GM12878 (cell line): Measurements from ENCODE around the gene TTLL3. TPM values are rescaled to one million over a fixed set of nuclear protein-coding genes. Genes with fewer than 3 reads are reported as not detected.

ENCODE experiments used
- BRCA1 ChIP-seq: IDR thresholded peaks from 2 replicates; pipeline ENCODE4 v1.6.1; 2011; ENCODE audit warnings: low read depth, low read length, improper control_type of control experiment
- HDAC2 ChIP-seq: fragments of 200-600 bp; sonication (generic); IDR thresholded peaks from 2 replicates; pipeline ENCODE4 v1.6.1; 2017
- SREBF2 ChIP-seq: IDR thresholded peaks from 2 replicates; pipeline ENCODE4 v1.6.1; 2012; ENCODE audit warnings: mild to moderate bottlenecking, low read length
- SRF ChIP-seq, 2 experiments: IDR thresholded peaks; 2 replicates each; pipeline ENCODE4 v1.6.1; 2011; ENCODE audit warnings: low read depth in 2 of 2, low read length in 2 of 2, mild to moderate bottlenecking in 1 of 2, moderate library complexity in 1 of 2
- polyA plus RNA-seq, 11 experiments: library from polyadenylated mRNA; depleted of rRNA in 4 of 11; unstranded in 6 of 11; stranded (reverse) in 5 of 11; fragments of >200 nt; fragmentation: Nextera tagmentation in 4 of 11; fragmentation: Illumina TruSeq in 1 of 11; extraction: Ambion mirVana in 4 of 11; extraction: Trizol in 1 of 11; gene quantifications; 1 replicate in 1 of 11; 2 replicates in 10 of 11; pipeline versions ENCODE4 v1.2.1 to v1.2.3, GENCODE V29; 2011 to 2016; ENCODE audit warnings: inconsistent platforms in 2 of 11, missing spikeins in 2 of 11, low read depth in 1 of 11
- total RNA-seq, 4 experiments: library from RNA; depleted of rRNA in 3 of 4; stranded (reverse); fragments of >200 nt in 3 of 4; fragmentation: Illumina TruSeq in 1 of 4; extraction: Trizol in 1 of 4; gene quantifications; 2 replicates each; pipeline versions ENCODE4 v1.2.1 to v1.2.3, GENCODE V29; 2013 to 2021
- TF ChIP-seq, protein P1 (sequence below): fragments of 450-650 bp; conservative IDR thresholded peaks from 2 replicates; pipeline ENCODE4 v1.6.1; 2017; ENCODE audit warnings: mild to moderate bottlenecking, moderate library complexity
- TF ChIP-seq, protein P2 (sequence below): fragments of 450-650 bp; formaldehyde crosslinking; IDR thresholded peaks from 2 replicates; pipeline ENCODE4 v1.5.0; 2022; ENCODE audit warnings: mild to moderate bottlenecking, missing genetic modification characterization
- TF ChIP-seq, protein P3 (sequence below): fragments of 450-650 bp; IDR thresholded peaks from 2 replicates; pipeline ENCODE4 v1.6.1; 2016; ENCODE audit warnings: mild to moderate bottlenecking
- TF ChIP-seq, protein P4 (sequence below): IDR thresholded peaks from 2 replicates; pipeline ENCODE4 v1.6.1; 2011; ENCODE audit warnings: borderline replicate concordance, low read depth, mild to moderate bottlenecking, moderate library complexity, low read length; ENCODE audit not compliant: insufficient read depth, poor library complexity, severe bottlenecking
- TF ChIP-seq, protein P5 (sequence below): fragments of 150-350 bp; IDR thresholded peaks from 2 replicates; pipeline ENCODE4 v1.6.1; 2016; ENCODE audit warnings: low read depth, low read length
- TF ChIP-seq, protein P6 (sequence below): fragments of 150-350 bp; IDR thresholded peaks from 2 replicates; pipeline ENCODE4 v1.6.1; 2014; ENCODE audit warnings: mild to moderate bottlenecking, low read depth, low read length

Gene TTLL3
- total and polyA plus RNA-seq, 10 of the 15 experiments (the other 5 are each of a cell fraction or from before 2014, with no cell fraction given): 4.2 to 51.3 (median 18.9) TPM

DNA sequence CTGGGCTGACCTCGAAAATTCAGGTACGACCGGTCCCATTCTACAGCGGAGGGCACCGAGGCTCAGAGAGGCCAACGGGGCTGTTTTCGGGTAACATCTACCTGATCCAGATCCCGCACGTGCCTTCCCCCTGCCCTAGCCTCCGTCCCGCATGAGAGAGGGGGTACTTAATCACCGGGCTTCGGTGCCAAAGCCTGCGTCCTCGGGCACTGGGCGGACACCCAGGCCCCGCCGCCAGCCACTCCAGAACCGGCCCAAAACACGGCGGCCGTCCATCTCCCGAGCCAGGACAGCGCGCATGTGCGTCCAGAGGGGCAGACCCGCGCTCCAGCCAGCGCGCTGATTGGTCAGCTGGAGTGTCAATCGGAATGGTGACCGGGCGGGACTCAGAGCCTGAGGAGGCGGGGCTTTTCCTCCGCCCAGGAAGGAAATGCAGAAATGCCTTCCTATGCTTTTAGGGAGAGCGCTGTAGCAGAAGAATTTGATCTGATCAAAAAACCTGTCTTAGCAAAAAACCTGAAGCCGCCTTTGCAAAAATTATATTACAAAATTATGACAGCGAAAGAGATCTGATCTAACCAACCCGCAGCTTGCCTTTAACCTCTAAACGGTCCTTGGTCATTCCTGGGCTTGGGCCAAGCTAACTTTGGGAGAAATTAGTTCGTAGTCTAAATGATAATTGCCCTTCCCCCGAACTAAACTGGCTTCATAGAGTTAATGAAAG is 33.8 kb downstream of the TTLL3 start, which contains the start of gene RPUSD3 (continued):
- TF ChIP-seq, protein P1, sequence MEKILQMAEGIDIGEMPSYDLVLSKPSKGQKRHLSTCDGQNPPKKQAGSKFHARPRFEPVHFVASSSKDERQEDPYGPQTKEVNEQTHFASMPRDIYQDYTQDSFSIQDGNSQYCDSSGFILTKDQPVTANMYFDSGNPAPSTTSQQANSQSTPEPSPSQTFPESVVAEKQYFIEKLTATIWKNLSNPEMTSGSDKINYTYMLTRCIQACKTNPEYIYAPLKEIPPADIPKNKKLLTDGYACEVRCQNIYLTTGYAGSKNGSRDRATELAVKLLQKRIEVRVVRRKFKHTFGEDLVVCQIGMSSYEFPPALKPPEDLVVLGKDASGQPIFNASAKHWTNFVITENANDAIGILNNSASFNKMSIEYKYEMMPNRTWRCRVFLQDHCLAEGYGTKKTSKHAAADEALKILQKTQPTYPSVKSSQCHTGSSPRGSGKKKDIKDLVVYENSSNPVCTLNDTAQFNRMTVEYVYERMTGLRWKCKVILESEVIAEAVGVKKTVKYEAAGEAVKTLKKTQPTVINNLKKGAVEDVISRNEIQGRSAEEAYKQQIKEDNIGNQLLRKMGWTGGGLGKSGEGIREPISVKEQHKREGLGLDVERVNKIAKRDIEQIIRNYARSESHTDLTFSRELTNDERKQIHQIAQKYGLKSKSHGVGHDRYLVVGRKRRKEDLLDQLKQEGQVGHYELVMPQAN: peak; percentile 48; the same call in 1 of the 2 replicates
- TF ChIP-seq SREBF2: no peak
- TF ChIP-seq, protein P2, sequence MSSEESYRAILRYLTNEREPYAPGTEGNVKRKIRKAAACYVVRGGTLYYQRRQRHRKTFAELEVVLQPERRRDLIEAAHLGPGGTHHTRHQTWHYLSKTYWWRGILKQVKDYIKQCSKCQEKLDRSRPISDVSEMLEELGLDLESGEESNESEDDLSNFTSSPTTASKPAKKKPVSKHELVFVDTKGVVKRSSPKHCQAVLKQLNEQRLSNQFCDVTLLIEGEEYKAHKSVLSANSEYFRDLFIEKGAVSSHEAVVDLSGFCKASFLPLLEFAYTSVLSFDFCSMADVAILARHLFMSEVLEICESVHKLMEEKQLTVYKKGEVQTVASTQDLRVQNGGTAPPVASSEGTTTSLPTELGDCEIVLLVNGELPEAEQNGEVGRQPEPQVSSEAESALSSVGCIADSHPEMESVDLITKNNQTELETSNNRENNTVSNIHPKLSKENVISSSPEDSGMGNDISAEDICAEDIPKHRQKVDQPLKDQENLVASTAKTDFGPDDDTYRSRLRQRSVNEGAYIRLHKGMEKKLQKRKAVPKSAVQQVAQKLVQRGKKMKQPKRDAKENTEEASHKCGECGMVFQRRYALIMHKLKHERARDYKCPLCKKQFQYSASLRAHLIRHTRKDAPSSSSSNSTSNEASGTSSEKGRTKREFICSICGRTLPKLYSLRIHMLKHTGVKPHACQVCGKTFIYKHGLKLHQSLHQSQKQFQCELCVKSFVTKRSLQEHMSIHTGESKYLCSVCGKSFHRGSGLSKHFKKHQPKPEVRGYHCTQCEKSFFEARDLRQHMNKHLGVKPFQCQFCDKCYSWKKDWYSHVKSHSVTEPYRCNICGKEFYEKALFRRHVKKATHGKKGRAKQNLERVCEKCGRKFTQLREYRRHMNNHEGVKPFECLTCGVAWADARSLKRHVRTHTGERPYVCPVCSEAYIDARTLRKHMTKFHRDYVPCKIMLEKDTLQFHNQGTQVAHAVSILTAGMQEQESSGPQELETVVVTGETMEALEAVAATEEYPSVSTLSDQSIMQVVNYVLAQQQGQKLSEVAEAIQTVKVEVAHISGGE: no peak
- TF ChIP-seq SRF (IDR thresholded peaks at IDR 0.05; ENCODE audit: low read depth in 2 of 2, low read length in 2 of 2): no peak
- TF ChIP-seq, protein P3, sequence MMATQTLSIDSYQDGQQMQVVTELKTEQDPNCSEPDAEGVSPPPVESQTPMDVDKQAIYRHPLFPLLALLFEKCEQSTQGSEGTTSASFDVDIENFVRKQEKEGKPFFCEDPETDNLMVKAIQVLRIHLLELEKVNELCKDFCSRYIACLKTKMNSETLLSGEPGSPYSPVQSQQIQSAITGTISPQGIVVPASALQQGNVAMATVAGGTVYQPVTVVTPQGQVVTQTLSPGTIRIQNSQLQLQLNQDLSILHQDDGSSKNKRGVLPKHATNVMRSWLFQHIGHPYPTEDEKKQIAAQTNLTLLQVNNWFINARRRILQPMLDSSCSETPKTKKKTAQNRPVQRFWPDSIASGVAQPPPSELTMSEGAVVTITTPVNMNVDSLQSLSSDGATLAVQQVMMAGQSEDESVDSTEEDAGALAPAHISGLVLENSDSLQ: peak; percentile 99
- TF ChIP-seq, protein P4, sequence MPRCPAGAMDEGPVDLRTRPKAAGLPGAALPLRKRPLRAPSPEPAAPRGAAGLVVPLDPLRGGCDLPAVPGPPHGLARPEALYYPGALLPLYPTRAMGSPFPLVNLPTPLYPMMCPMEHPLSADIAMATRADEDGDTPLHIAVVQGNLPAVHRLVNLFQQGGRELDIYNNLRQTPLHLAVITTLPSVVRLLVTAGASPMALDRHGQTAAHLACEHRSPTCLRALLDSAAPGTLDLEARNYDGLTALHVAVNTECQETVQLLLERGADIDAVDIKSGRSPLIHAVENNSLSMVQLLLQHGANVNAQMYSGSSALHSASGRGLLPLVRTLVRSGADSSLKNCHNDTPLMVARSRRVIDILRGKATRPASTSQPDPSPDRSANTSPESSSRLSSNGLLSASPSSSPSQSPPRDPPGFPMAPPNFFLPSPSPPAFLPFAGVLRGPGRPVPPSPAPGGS: no peak
- TF ChIP-seq, protein P5, sequence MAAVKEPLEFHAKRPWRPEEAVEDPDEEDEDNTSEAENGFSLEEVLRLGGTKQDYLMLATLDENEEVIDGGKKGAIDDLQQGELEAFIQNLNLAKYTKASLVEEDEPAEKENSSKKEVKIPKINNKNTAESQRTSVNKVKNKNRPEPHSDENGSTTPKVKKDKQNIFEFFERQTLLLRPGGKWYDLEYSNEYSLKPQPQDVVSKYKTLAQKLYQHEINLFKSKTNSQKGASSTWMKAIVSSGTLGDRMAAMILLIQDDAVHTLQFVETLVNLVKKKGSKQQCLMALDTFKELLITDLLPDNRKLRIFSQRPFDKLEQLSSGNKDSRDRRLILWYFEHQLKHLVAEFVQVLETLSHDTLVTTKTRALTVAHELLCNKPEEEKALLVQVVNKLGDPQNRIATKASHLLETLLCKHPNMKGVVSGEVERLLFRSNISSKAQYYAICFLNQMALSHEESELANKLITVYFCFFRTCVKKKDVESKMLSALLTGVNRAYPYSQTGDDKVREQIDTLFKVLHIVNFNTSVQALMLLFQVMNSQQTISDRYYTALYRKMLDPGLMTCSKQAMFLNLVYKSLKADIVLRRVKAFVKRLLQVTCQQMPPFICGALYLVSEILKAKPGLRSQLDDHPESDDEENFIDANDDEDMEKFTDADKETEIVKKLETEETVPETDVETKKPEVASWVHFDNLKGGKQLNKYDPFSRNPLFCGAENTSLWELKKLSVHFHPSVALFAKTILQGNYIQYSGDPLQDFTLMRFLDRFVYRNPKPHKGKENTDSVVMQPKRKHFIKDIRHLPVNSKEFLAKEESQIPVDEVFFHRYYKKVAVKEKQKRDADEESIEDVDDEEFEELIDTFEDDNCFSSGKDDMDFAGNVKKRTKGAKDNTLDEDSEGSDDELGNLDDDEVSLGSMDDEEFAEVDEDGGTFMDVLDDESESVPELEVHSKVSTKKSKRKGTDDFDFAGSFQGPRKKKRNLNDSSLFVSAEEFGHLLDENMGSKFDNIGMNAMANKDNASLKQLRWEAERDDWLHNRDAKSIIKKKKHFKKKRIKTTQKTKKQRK: no peak
- TF ChIP-seq, protein P6, sequence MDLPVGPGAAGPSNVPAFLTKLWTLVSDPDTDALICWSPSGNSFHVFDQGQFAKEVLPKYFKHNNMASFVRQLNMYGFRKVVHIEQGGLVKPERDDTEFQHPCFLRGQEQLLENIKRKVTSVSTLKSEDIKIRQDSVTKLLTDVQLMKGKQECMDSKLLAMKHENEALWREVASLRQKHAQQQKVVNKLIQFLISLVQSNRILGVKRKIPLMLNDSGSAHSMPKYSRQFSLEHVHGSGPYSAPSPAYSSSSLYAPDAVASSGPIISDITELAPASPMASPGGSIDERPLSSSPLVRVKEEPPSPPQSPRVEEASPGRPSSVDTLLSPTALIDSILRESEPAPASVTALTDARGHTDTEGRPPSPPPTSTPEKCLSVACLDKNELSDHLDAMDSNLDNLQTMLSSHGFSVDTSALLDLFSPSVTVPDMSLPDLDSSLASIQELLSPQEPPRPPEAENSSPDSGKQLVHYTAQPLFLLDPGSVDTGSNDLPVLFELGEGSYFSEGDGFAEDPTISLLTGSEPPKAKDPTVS: no peak
- no peak for TF ChIP-seq BRCA1
- no peak for TF ChIP-seq HDAC2
